Fibroblast of lung (primary cell): Measurements from ENCODE around the gene SPAG5. TPM values are rescaled to one million over a fixed set of nuclear protein-coding genes. Genes with fewer than 3 reads are reported as not detected.

ENCODE experiments used
- DNase-seq, 2 donors: peaks; one replicate each; pipeline versions ENCODE4 v3.0.0 to v3.0.0-alpha.2; 2010; ENCODE audit warnings: low read depth in 2 of 2
- H2AFZ ChIP-seq: 2 replicates; pipeline ENCODE4 v1.5.1; 2012; ENCODE audit warnings: low read length, control low read depth, inconsistent platforms
- H3K27ac ChIP-seq: 2 replicates; pipeline ENCODE4 v1.5.1; 2011; ENCODE audit warnings: low read length, control low read depth; ENCODE audit not compliant: insufficient read depth
- H3K27me3 ChIP-seq: 2 replicates; pipeline ENCODE4 v1.5.1; 2011; ENCODE audit warnings: mild to moderate bottlenecking, low read length; ENCODE audit not compliant: control insufficient read depth, insufficient read depth
- H3K36me3 ChIP-seq: 2 replicates; pipeline ENCODE4 v1.5.1; 2011; ENCODE audit warnings: low read length; ENCODE audit not compliant: control insufficient read depth, insufficient read depth
- H3K4me1 ChIP-seq: 2 replicates; pipeline ENCODE4 v1.5.1; 2011; ENCODE audit warnings: low read length; ENCODE audit not compliant: control insufficient read depth, insufficient read depth; ENCODE audit errors: extremely low read depth
- H3K4me2 ChIP-seq: 2 replicates; pipeline ENCODE4 v1.5.1; 2011; ENCODE audit warnings: low read length, control low read depth; ENCODE audit not compliant: insufficient read depth; ENCODE audit errors: extremely low read depth
- H3K4me3 ChIP-seq, 4 experiments: fragments of 200-600 bp in 1 of 4; sonication (generic) in 1 of 4; replicated peaks in 1 of 4; 2 replicates each; pipeline ENCODE4 v1.5.1; 2011 to 2016; ENCODE audit warnings: low read length in 4 of 4, low read depth in 3 of 4, mild to moderate bottlenecking in 3 of 4, control low read depth in 2 of 4, inconsistent platforms in 1 of 4, mixed read lengths in 1 of 4; ENCODE audit not compliant: insufficient read depth in 1 of 4; ENCODE audit errors: control extremely low read depth in 1 of 4
- H3K79me2 ChIP-seq: 2 replicates; pipeline ENCODE4 v1.5.1; 2012; ENCODE audit warnings: mild to moderate bottlenecking, low read length, inconsistent platforms; ENCODE audit not compliant: control insufficient read depth, insufficient read depth
- H3K9ac ChIP-seq: 2 replicates; pipeline ENCODE4 v1.5.1; 2011; ENCODE audit warnings: mild to moderate bottlenecking, low read length, control low read depth; ENCODE audit not compliant: insufficient read depth
- H3K9me3 ChIP-seq: 2 replicates; pipeline ENCODE4 v1.5.1; 2012; ENCODE audit warnings: low read depth, low read length; ENCODE audit not compliant: control insufficient read depth, insufficient read depth
- H4K20me1 ChIP-seq: 2 replicates; pipeline ENCODE4 v1.5.1; 2011; ENCODE audit warnings: low read length; ENCODE audit not compliant: control insufficient read depth, insufficient read depth; ENCODE audit errors: extremely low read depth
- EZH2 ChIP-seq: IDR thresholded peaks from 2 replicates; pipeline ENCODE4 v1.5.1; 2012; ENCODE audit warnings: low read length, control low read depth, mild to moderate bottlenecking; ENCODE audit errors: missing control alignments
- polyA plus RNA-seq, 2 donors: library from polyadenylated mRNA; depleted of rRNA in 1 of 2; stranded (reverse) in 1 of 2; unstranded in 1 of 2; fragments of >200 nt; gene quantifications; 2 replicates each; pipeline ENCODE4 v1.2.1, GENCODE V29; 2011 to 2012; ENCODE audit warnings: missing spikeins in 1 of 2
- total RNA-seq: library from RNA; depleted of rRNA; stranded (reverse); fragments of >200 nt; gene quantifications from 2 replicates; pipeline ENCODE4 v1.2.1, GENCODE V29; 2014
- TF ChIP-seq, protein P1 (sequence below), 2 donors: IDR thresholded peaks in 1 of 2; conservative IDR thresholded peaks in 1 of 2; 1 replicate in 1 of 2; 2 replicates in 1 of 2; pipeline ENCODE4 v1.5.1; 2011 to 2012; ENCODE audit warnings: low read length in 2 of 2, control low read depth in 1 of 2, inconsistent platforms in 1 of 2, low read depth in 1 of 2, mild to moderate bottlenecking in 1 of 2

The SPAG5 gene
- total and polyA plus RNA-seq, 2 donors (not counting 1 experiment from before 2014, with no cell fraction given), result 12.0 to 13.7 TPM

DNA sequence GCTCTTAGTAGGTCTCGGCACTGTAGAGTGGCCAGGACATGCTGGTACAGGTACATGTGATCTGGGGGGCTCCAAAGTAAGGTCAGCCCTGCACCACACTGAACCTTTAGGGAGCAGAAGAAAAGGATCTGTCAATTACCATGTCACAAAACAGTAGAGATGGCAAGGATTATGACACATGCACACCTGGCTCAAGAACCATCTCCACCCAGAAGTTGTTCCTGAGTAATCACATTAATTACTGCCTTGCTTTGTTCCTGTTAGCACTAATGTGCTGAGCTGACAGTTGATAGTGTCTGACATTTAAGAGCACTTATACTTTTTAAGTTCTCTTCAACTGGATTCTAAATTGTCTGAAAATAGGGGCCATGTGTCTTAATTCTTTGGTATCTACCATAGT is 36.7 kb upstream of the SPAG5 start:
- Histone ChIP-seq H3K27ac (no peak overlapping the region), H3K4me1 (no peaks in the 10 kb centered on the region), H2AFZ (no peak overlapping the region), H3K4me2 (no peak overlapping the region), H3K36me3 (peaks cover 30% of the 10 kb centered on the region), H3K4me3 (no peak overlapping the region), H3K79me2 (no peaks in the 10 kb centered on the region), H3K9me3 (no peaks in the 10 kb centered on the region), H3K27me3 (no peaks in the 10 kb centered on the region), H3K9ac (no peak overlapping the region), H4K20me1 (no peaks in the 10 kb centered on the region)
- DNase-seq, result no peak
- no peak for TF ChIP-seq EZH2
- TF ChIP-seq, protein P1, sequence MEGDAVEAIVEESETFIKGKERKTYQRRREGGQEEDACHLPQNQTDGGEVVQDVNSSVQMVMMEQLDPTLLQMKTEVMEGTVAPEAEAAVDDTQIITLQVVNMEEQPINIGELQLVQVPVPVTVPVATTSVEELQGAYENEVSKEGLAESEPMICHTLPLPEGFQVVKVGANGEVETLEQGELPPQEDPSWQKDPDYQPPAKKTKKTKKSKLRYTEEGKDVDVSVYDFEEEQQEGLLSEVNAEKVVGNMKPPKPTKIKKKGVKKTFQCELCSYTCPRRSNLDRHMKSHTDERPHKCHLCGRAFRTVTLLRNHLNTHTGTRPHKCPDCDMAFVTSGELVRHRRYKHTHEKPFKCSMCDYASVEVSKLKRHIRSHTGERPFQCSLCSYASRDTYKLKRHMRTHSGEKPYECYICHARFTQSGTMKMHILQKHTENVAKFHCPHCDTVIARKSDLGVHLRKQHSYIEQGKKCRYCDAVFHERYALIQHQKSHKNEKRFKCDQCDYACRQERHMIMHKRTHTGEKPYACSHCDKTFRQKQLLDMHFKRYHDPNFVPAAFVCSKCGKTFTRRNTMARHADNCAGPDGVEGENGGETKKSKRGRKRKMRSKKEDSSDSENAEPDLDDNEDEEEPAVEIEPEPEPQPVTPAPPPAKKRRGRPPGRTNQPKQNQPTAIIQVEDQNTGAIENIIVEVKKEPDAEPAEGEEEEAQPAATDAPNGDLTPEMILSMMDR (conservative IDR thresholded peaks at IDR 0.05 in 1 of 2, IDR thresholded peaks at IDR 0.05 in 1 of 2; ENCODE audit: low read depth in 1 of 2, low read length in 2 of 2), result no peak

DNA sequence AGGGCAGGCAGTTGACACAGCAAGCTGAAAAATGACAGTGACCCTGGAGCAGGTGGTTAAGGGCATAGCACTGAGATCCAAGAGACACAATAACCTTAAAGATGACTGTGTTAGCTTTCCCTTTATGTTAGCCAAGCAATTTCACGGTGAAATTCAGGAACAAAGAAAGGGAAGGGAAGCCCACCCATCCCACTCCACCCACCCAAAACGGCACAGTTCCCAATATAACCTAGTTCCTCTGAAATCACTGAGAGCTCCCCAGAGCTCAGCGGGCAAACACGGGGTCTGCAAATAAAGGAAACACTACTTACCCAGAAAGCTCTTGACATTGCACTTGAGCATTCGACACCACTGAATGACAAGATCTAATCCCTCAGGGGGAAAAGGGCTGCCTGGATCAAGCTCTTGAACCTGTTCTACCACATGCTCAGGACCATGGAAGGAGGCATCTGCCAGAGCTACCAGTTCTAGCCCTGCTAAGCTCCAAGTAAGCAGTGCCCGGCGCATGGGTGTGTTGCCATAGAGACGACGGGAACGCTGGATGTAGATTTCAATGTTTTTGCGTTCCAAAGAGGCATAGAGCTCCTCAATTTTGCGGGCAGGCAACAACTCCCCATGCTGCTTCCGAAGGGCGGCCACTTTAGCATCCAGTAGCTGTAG is 35.5 kb upstream of the SPAG5 start:
- no peaks in the 10 kb centered on the region for H3K79me2 ChIP-seq
- no peak for DNase-seq
- H3K4me2 ChIP-seq, result no peak overlapping the region
- no peak overlapping the region for H2AFZ ChIP-seq
- no peak overlapping the region for H3K4me3 ChIP-seq
- H3K27me3 ChIP-seq, result no peaks in the 10 kb centered on the region
- no peak for TF ChIP-seq EZH2
- TF ChIP-seq, protein P1 (conservative IDR thresholded peaks at IDR 0.05 in 1 of 2, IDR thresholded peaks at IDR 0.05 in 1 of 2; ENCODE audit: low read depth in 1 of 2, low read length in 2 of 2), result no peak
- H3K27ac ChIP-seq, result no peak overlapping the region
- peaks cover 27% of the 10 kb centered on the region for H3K36me3 ChIP-seq
- H3K4me1 ChIP-seq, result no peaks in the 10 kb centered on the region
- H4K20me1 ChIP-seq, result no peaks in the 10 kb centered on the region
- no peaks in the 10 kb centered on the region for H3K9me3 ChIP-seq
- no peak overlapping the region for H3K9ac ChIP-seq

- TF ChIP-seq, protein P1 (conservative IDR thresholded peaks at IDR 0.05 in 1 of 2, IDR thresholded peaks at IDR 0.05 in 1 of 2; ENCODE audit: low read depth in 1 of 2, low read length in 2 of 2), result no peak
- no peak for TF ChIP-seq EZH2
- DNase-seq, result no peak
- no peaks in the 10 kb centered on the region for H3K79me2 ChIP-seq
- no peak overlapping the region for H3K4me2 ChIP-seq
- H3K9ac ChIP-seq, result no peak overlapping the region
- H3K27ac ChIP-seq, result no peak overlapping the region
- no peaks in the 10 kb centered on the region for H3K27me3 ChIP-seq
- no peak overlapping the region for H3K4me3 ChIP-seq
- H3K9me3 ChIP-seq, result no peaks in the 10 kb centered on the region
- no peak overlapping the region for H2AFZ ChIP-seq
- H4K20me1 ChIP-seq, result no peaks in the 10 kb centered on the region
- peaks cover 10% of the 10 kb centered on the region for H3K36me3 ChIP-seq
- H3K4me1 ChIP-seq, result no peaks in the 10 kb centered on the region
These were observed 28.0 kb upstream of the SPAG5 start for GRCh38 chr17:28626818-28627217.
